Inferior parietal cortex (tissue), 1 donor: ENCODE data around the gene HDGFL3.
"Not testable (repeated sequence)": the region's sequence is repeated elsewhere in the genome, so short reads cannot be mapped to it uniquely, and the experiment has no call there.

ENCODE experiments used
- DNase-seq: peaks from one replicate; pipeline ENCODE4 v3.0.0-alpha.2; 2016; ENCODE audit errors: extremely low spot score

Gene HDGFL3

GRCh38 chr15:83207660-83208366 is at the start of gene HDGFL3:
Gene HDGFL3 (minus strand): TSS chr15:83207823. CDS start chr15:83207414, 409 bp downstream.
- DNase-seq: peak; percentile 42

GRCh38 chr15:83250781-83251180 is 43.2 kb upstream of the HDGFL3 start:
- no peak for DNase-seq

GRCh38 chr15:83249030-83249343 is 41.4 kb upstream of the HDGFL3 start:
- DNase-seq: no peak

- peak; percentile 96 for DNase-seq
Observed at GRCh38 chr15:83248151-83249029, 40.8 kb upstream of the HDGFL3 start.

- no peak for DNase-seq
Observed at GRCh38 chr15:83243634-83244033, 36.0 kb upstream of the HDGFL3 start.

- DNase-seq: no peak
Observed at GRCh38 chr15:83230242-83230641, 22.6 kb upstream of the HDGFL3 start.

GRCh38 chr15:83225449-83225848 is 17.8 kb upstream of the HDGFL3 start:
- no peak for DNase-seq

- DNase-seq: not testable (repeated sequence)
Observed at GRCh38 chr15:83221781-83222180, 14.2 kb upstream of the HDGFL3 start.

- no peak for DNase-seq
Observed at GRCh38 chr15:83219026-83219425, 11.4 kb upstream of the HDGFL3 start.

GRCh38 chr15:83215306-83215705 is 7.7 kb upstream of the HDGFL3 start:
- DNase-seq: no peak

- no peak for DNase-seq
Observed at GRCh38 chr15:83210619-83211018, 3.0 kb upstream of the HDGFL3 start.

- no peak for DNase-seq
Observed at GRCh38 chr15:83209333-83209732, 1.7 kb upstream of the HDGFL3 start.

- DNase-seq: no peak
Observed at GRCh38 chr15:83208367-83208661, 691 bp upstream of the HDGFL3 start.

GRCh38 chr15:83207009-83207659 is 489 bp downstream of the HDGFL3 start:
- DNase-seq: peak; percentile 20

GRCh38 chr15:83206526-83207008 is 1.1 kb downstream of the HDGFL3 start:
- DNase-seq: no peak

- peak; percentile 32 for DNase-seq
Observed at GRCh38 chr15:83205725-83206324, 1.8 kb downstream of the HDGFL3 start.

- no peak for DNase-seq
Observed at GRCh38 chr15:83204697-83205096, 2.9 kb downstream of the HDGFL3 start.

GRCh38 chr15:83203543-83203942 is 4.1 kb downstream of the HDGFL3 start:
- DNase-seq: no peak

- no peak for DNase-seq
Observed at GRCh38 chr15:83200589-83200988, 7.0 kb downstream of the HDGFL3 start.

- no peak for DNase-seq
Observed at GRCh38 chr15:83200162-83200561, 7.5 kb downstream of the HDGFL3 start.

- no peak for DNase-seq
Observed at GRCh38 chr15:83199288-83199687, 8.3 kb downstream of the HDGFL3 start.

- no peak for DNase-seq
Observed at GRCh38 chr15:83198476-83198875, 9.1 kb downstream of the HDGFL3 start.
